GM04503 (cell line): ENCODE results near the gene FERMT3.
"Not testable (repeated sequence)": the region's sequence is repeated elsewhere in the genome, so short reads cannot be mapped to it uniquely, and the experiment has no call there.

Experiments used
- DNase-seq: peaks from one replicate; pipeline ENCODE4 v3.0.0-alpha.2; 2012; ENCODE audit warnings: low read depth

The FERMT3 gene

DNA sequence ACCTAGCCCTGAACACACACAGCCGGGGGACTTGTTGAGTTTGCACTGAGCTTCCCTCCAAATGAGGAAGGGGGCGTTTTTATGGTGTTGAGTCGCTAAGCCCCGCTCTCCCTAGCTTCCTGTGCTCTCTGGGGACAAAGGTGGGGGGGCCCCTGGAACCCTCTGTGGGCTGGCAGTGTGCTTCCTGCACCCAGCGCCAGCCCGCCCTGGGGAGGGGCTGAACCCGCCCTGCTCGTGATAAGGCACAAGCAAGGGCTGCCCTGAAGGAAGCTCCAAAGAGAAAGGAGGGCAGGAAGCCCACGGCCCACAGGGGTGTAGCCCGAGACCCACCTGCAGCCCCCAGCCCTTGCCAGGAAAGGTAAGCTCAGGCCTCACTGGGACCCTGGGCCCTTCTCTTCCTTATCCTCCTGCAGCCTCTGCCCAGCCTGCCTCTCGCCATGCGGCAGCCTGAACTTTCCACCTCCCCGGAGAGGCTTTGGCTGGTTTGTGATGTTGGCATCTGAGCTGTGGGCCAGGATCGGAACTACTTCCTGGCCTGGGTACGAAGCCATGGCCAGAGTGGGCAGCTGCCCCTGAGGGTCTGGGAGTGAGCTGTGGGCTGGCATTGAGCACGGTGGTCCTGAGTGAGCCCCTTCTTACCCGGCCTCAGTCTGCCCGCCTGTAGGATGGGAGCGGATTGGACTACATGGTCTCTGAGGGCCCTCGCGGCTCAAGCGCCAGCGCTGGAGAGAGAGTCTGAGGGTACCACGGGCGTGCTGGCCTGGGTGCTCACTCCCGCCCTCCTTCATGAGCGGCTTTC is at the start of gene FERMT3:
FERMT3 (plus strand) TSS at position 265 of the 799 bp plus-strand sequence. CDS start 644 bp downstream, outside the sequence.
- DNase-seq = no peak

GRCh38 chr11:64157631-64158394 is 48.7 kb upstream of the FERMT3 start:
- DNase-seq = no peak

GRCh38 chr11:64161037-64161436 is 45.5 kb upstream of the FERMT3 start:
- no peak for DNase-seq

GRCh38 chr11:64162769-64163168 is 43.8 kb upstream of the FERMT3 start:
- not testable (repeated sequence) for DNase-seq

DNA sequence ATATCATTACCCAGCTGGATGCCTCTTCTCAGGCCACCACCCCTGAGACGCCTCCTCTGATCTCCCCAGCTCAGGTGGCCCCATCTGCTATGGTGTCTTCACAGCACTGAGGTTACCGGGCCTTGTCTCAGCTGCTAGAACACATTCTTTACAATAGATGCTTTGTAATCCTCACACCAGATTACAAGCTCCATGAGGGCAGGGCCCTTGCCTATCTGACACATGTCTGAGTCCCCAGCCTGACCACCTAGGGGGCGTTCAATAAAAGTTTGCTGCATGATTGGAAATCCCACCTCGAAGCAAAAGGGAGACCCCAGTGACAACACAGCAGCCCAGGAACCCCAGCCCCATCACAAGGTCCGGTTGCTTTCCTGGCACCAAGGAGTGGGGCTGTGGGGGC is 42.6 kb upstream of the FERMT3 start:
- DNase-seq = no peak

- no peak for DNase-seq
Observed at GRCh38 chr11:64164392-64165312, 41.9 kb upstream of the FERMT3 start.

GRCh38 chr11:64165481-64165841 is 41.1 kb upstream of the FERMT3 start:
- DNase-seq = no peak

DNA sequence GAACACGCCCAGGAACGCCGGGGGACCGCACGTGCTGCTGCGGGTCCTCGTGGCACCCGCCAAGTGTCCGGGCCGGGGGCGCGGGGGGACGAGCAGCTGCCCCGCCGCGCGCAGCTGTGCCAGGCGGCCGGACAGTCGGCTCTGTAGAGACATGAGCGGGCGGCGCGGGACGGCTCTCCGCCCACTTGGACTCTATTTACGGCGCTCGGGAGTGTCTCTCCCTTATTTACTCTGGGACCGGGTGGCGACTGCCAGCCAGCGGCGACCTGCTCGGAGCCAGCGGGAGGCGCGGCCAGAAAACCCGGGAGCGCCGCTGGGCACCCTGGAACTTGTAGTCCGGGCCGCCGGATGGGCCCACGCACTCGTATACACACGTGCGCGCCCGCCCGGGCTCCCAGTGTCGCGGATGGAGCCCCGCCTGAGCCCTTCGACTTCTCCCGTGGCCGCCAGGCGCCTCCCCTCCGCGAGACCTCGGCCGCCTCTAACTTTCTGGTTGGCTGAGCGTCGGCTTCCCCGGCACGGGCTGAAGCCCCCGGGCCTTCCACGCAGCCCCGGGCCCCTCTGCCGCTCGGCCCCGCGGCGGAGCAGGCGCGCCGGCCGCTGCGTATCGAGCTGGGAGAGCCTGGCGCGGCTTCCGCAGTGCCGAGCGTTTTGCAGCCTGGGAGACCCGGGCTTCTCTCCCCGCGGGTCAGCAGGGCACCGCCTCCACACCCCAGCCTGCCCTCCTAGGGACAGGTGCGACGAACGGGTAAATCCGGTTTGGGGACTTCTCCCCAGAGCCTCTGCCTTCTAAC is 40.5 kb upstream of the FERMT3 start, which contains the start of gene MACROD1:
MACROD1 (minus strand) TSS at position 272 of the 794 bp plus-strand sequence; CDS start at position 153, 119 bp downstream.
- DNase-seq = no peak

DNA sequence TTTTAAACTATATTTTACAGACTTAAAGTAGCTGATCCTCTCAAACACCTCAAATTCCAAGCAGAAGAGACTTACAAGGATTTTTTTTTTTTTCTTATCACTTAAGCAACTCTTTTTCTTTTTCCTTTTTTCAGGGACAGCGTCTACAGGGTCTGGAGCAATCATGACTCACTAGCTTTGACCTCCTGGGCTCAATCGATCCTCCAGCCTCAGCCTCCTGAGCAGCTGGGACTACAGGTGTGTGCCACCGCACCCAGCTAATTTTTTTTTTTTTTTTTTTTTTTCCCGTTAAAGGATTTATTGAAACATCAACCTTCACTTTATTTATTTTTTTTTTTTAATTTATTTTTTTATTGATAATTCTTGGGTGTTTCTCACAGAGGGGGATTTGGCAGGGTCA is 36.1 kb upstream of the FERMT3 start:
- DNase-seq = no peak

DNA sequence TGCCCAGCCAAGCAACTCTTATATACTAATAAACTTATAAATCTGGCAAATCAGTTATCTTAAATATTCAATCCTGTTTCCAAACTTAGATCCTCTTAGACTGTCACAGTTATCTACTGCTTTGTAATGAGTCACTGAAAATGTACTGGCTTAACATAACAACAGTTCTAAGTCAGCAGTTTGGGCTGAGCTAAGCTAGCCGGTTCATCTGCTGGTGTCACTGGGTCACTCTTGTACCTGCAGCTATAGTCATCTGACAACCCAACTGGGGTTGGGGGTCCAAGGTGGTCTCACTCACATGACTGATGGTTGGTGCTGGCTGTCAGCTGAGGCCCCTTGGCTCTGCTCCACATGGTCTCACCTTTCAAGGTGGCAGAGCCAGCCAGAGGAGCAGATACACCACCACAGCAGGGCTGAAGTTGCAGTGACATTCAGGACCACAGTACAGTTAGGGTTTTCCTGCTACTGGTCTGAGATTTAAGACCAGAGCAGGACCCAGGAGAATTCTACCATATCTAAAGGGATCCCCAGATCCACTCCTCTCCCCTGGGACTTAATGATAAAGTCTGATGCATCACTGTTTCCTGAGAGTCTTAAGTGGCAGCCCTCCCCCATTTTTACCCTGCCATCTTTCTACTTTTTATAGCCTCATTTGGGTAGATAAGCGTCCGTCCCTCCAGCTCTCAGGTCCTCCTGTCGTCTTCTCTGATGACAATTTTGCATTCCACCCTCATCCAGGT is 32.7 kb upstream of the FERMT3 start:
- DNase-seq = no peak

- DNase-seq = no peak
Observed at GRCh38 chr11:64176751-64177150, 29.8 kb upstream of the FERMT3 start.

DNA sequence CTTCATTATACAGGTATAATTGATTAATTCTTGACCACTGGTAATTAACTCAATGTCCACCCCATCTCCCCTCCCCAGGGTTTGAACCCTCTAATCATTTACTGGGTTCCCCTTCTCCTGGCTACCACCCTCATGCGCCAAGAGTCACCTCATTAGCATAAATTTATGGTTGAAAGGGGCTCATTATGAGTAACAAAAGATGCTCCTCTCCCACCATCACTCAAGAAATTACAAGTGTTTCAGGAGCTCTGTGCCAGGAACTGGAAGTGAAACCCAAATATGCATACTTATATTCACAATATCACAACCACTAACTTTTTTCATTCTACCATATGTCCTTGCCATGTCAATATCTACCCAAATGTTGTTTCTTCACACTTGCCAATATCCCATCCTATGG is 28.3 kb upstream of the FERMT3 start:
- no peak for DNase-seq

DNA sequence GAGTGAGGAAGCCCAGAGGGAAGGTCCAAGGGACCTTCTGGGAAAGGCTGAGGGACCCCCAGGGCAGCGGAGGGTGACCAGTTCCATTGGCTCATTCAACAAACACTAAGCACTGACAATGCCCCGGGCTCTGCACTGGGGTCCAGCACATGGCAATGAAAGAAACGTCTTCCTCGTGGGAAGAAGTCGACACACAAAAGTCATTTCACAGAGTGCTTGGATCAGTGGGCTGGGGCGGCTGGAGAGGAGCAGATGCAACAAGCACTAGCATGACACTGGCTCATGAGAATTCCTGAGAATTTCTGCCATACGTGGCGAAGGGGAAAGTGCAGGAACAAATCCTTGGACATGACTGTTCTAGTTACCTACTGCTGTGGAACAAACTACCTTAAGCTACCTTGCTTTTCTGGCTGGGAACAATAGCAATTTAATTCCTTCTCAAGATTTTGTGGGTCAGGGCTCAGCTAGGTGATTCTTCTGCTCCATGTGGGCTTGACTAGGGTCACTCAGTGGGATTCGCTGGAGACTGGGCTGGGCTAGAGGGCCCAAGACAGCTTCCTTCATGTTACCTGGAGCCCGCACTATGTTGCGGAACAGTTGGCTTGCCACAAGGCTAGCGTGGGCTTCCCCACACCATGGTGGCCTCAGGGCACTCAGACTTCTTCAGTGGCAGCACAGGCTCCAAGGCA is 27.4 kb upstream of the FERMT3 start:
- DNase-seq = no peak

- DNase-seq = no peak
Observed at GRCh38 chr11:64180891-64181290, 25.6 kb upstream of the FERMT3 start.

- DNase-seq = peak; percentile 75
Observed at GRCh38 chr11:64181506-64182411, 24.8 kb upstream of the FERMT3 start.

- no peak for DNase-seq
Observed at GRCh38 chr11:64183890-64184289, 22.6 kb upstream of the FERMT3 start.

GRCh38 chr11:64185175-64185692 is 21.3 kb upstream of the FERMT3 start:
- no peak for DNase-seq

DNA sequence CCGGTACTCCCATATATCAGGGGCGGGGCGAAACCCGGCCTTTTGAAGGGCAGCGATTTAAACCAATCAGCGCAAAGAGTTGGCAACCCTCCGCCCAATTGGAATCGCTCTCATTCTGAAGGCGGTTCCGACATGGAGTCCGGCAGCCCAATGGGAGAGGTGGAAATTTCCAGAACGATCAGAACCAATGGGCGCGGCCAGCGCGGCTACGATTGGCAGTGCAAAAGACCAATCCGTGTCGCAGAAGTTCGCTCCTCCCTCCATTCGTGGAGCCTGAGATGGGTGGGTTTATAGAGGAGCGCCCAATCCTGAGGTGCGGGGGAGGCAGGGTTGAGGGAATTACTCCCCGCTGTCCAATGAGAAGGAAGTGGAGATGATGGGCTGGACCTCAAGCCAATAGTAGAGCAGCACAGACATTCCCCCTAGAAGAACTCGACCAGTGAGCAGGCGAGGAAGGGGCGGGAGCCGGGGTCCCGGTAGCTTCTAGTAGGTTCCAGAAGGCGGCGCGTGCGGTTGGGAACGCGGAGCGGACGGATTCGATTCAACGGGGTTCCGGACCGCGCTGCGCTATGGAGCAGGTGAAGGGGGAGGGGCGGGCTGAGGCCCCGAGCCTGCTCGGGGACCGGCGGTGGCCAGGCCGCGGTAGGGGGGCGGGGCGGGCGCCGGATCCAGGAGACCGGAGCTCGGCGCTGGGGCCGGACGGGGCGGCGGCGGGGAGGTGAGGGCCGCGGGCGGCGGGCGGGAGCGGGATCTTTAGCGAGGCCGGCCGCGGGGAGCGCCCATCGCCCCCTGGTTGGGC is 20.6 kb upstream of the FERMT3 start, which contains the start of gene STIP1:
STIP1 (plus strand) TSS at position 479 of the 799 bp plus-strand sequence; CDS start at position 570, 91 bp downstream.
- DNase-seq = peak; percentile 100
